ENCODE results near the gene HIPK4.
"Not testable (repeated sequence)": the region's sequence is repeated elsewhere in the genome, so short reads cannot be mapped to it uniquely, and the experiment has no call there.

Gene HIPK4, protein sequence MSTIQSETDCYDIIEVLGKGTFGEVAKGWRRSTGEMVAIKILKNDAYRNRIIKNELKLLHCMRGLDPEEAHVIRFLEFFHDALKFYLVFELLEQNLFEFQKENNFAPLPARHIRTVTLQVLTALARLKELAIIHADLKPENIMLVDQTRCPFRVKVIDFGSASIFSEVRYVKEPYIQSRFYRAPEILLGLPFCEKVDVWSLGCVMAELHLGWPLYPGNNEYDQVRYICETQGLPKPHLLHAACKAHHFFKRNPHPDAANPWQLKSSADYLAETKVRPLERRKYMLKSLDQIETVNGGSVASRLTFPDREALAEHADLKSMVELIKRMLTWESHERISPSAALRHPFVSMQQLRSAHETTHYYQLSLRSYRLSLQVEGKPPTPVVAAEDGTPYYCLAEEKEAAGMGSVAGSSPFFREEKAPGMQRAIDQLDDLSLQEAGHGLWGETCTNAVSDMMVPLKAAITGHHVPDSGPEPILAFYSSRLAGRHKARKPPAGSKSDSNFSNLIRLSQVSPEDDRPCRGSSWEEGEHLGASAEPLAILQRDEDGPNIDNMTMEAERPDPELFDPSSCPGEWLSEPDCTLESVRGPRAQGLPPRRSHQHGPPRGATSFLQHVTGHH

DNA sequence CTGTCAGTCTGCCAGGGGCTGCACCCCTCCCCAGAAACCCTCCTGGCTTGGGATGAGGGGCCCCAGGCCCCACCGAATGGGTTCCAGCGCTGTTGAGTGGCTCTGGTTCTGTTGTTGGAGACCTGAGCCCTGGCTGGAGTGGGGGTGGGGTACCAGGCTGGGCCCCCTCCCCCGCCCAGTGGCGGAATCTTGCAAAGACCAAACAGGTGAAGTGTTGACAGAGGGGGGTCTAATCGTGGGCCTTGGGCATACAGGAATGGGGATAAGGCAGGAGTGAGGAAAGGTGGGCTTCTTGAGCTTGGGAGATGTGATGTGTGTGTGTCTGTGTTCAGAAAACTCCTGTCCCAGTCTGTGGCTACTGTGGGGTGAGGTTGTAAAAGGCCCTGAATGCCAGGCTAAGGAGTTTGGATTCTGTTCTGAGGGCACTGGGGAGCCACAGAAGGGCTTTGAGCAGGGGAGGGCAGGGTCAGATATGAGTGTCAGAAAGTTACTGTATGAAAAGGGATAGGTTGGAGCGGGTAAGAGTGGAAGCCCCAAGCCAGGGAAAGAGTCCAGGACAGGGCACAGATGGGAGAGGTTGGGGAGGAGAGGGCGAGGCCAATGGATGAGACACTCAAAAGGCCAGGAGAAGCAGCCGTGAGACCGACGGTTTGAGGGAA, at the start of gene HIPK4:
Gene HIPK4 (minus strand): TSS at position 98 of the 659 bp plus-strand sequence. CDS start 279 bp downstream, outside the sequence.
- H3K4me3 ChIP-seq (replicated peaks; ENCODE audit: low read depth, low read length), result no peak within 1 kb of the TSS
- TF ChIP-seq, protein P1, sequence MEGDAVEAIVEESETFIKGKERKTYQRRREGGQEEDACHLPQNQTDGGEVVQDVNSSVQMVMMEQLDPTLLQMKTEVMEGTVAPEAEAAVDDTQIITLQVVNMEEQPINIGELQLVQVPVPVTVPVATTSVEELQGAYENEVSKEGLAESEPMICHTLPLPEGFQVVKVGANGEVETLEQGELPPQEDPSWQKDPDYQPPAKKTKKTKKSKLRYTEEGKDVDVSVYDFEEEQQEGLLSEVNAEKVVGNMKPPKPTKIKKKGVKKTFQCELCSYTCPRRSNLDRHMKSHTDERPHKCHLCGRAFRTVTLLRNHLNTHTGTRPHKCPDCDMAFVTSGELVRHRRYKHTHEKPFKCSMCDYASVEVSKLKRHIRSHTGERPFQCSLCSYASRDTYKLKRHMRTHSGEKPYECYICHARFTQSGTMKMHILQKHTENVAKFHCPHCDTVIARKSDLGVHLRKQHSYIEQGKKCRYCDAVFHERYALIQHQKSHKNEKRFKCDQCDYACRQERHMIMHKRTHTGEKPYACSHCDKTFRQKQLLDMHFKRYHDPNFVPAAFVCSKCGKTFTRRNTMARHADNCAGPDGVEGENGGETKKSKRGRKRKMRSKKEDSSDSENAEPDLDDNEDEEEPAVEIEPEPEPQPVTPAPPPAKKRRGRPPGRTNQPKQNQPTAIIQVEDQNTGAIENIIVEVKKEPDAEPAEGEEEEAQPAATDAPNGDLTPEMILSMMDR (IDR thresholded peaks at IDR 0.05; ENCODE audit: low read depth, low read length, missing control alignments), result no peak
- DNase-seq (ENCODE audit: extremely low read depth, low read depth), result no peak

DNA sequence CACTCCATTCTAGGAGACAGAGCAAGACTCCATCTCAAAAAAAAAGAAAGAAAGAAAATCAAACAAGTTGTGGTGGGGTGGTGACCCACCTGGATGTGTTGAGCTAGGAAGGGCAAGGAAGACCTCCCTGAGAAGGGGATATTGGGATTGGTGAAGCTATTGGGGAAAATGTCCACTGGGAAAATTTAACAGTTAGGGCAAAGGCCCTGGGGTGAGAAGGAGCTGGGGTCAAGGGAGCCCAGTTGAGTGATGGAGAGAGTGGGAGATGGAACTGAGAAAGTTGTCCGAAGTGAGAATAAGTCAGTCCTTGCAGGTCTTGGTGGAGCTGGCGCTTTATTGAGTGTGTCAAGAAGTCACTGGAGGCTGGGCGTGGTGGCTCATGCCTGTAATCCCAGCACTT, 48.3 kb upstream of the HIPK4 start:
- TF ChIP-seq, protein P1 (IDR thresholded peaks at IDR 0.05; ENCODE audit: low read depth, low read length, missing control alignments), result no peak
- H3K4me3 ChIP-seq (replicated peaks; ENCODE audit: low read depth, low read length), result no peak overlapping the region
- no peak for DNase-seq (ENCODE audit: extremely low read depth, low read depth)

DNA sequence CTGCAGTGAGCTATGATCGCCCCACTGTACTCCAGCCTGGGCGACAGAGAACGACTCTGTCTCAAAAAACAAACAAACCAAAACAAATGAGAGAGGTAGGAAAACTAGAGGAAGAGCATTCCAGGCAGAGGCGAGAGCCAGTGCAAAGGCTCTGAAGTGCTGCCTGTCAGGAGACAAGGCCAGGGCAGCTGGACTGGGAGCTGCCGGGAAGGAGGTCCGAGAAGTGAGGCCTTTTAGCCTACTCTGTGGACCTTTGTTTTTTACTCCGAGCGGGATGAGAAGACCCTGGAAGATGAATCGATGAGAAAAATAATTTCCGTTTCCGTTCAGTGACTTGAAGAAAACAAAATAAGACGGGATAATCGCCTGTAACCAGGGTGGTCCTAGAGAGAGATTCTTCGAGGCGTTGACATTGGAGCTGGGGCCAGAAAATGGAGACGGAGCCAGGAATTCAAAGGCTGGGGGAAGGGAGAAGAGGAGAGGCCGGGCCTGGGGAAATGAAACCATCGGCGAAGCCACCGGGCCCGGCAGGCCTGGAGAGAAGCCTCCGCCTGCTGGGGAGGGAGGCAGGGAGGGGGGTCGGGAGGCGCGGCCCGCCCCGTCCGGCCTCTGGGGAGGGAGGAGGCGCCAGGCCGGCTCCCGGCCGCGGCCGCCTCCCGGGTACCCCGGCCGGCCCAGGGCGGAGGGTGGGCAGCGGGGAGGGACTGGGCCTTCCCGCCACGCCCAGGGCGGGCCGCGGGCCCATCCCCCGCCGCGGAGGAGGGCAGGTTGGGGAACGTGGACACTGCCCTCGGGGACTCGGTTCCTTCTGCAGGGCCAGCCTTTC, 43.6 kb upstream of the HIPK4 start:
- DNase-seq (ENCODE audit: extremely low read depth, low read depth), result peak; percentile 71
- TF ChIP-seq, protein P1 (IDR thresholded peaks at IDR 0.05; ENCODE audit: low read depth, low read length, missing control alignments), result no peak
- peak overlapping the region; percentile 45 for H3K4me3 ChIP-seq (replicated peaks; ENCODE audit: low read depth, low read length)

DNA sequence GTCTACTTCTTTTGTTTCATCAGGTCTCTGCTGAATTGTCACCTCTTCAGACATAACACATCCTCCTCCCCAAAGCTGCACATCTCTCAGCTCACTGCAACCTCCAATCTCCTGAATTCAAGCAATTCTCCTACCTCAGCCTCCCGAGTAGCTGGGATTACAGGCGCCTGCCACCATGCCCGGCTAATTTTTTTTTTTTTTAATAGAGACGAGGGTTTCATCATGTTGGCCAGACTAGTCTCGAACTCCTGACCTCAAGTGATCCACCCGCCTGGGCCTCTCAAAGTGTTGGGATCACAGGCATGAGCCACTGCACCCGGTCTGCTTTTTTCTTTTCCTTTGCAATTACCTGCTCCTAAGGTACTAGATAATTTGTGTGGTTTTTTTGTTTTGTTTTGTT, 42.8 kb upstream of the HIPK4 start:
- H3K4me3 ChIP-seq (replicated peaks; ENCODE audit: low read depth, low read length), result peak overlapping the region; percentile 45
- DNase-seq (ENCODE audit: extremely low read depth, low read depth), result not testable (repeated sequence)

DNA sequence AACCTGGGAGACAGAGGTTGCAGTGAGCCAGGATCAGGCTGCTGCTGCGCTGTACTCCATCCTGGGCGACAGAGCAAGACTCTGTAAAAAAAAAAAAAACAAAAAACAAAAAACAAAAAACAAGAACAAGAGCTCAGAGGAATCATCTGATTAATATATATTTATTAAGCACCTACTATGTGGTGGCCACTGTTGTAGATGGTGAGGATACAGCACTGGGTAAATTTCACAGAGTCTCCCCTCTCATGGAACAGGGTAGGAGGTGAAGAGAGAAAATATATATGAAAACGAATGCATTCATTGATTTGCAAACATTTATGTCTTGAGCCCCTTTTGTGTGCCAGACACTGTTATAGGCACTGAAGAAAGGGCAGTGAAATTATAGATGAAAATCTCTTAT, 41.7 kb upstream of the HIPK4 start:
- TF ChIP-seq, protein P1 (IDR thresholded peaks at IDR 0.05; ENCODE audit: low read depth, low read length, missing control alignments), result no peak
- H3K4me3 ChIP-seq (replicated peaks; ENCODE audit: low read depth, low read length), result no peak overlapping the region
- DNase-seq (ENCODE audit: extremely low read depth, low read depth), result no peak

DNA sequence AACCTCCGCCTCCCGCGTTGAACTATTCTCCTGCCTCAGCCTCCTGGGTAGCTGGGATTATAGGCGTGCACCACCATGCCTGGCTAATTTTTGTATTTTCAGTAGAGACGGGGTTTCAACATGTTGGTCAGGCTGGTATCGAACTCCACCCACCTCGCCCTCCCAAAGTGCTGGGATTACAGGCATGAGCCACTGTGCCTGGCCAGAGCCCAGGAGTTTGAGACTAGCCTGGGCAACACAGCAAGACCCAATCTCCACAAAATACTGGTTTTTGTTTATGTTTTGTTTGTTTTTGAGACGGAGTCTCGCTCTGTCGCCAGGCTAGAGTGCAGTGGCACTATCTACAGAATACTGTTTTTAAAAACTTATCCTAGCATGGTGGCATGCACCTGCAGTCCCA, 40.3 kb upstream of the HIPK4 start:
- not testable (repeated sequence) for H3K4me3 ChIP-seq (replicated peaks; ENCODE audit: low read depth, low read length); DNase-seq (ENCODE audit: extremely low read depth, low read depth)

DNA sequence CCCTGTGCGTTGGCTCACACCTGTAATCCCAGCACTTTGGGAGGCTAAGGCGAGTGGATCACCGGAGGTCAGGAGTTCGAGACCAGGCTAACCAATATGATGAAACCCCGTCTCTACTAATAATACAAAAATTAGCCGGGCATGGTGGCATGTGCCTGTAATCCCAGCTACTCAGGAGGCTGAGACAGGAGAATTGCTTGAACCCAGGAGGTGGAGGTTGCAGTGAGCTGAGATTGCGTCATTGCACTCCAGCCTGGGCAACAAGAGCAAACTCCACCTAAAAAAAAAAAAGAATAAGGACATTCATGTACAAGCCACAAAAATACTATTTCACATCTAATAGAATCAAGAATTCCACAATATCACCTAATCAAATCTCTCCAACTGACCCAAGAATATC, 38.2 kb upstream of the HIPK4 start:
- not testable (repeated sequence) for H3K4me3 ChIP-seq (replicated peaks; ENCODE audit: low read depth, low read length); DNase-seq (ENCODE audit: extremely low read depth, low read depth)
